ENCODE measurements around the gene KLHL6.

GRCh38 chr3:183477801-183478456 is 77.6 kb downstream of the KLHL6 start:
- no peak for TF ChIP-seq CTCF (IDR thresholded peaks at IDR 0.05; ENCODE audit: poor library complexity)
- no peak for TF ChIP-seq EZH2 (IDR thresholded peaks at IDR 0.05; ENCODE audit: borderline replicate concordance)
- no peak for TF ChIP-seq EZH2phosphoT487 (IDR thresholded peaks at IDR 0.05; ENCODE audit: low read depth, severe bottlenecking, unreplicated experiment)
